GM21723 (cell line): Measurements from ENCODE around the gene SH3RF3.

Experiments
- ATAC-seq: cut with Tn5 transposase; IDR thresholded peaks from one replicate; pipeline ENCODE4 v1.9.1; 2021; ENCODE audit warnings: mild to moderate bottlenecking, moderate library complexity; ENCODE audit not compliant: unreplicated experiment

SH3RF3 gene

DNA sequence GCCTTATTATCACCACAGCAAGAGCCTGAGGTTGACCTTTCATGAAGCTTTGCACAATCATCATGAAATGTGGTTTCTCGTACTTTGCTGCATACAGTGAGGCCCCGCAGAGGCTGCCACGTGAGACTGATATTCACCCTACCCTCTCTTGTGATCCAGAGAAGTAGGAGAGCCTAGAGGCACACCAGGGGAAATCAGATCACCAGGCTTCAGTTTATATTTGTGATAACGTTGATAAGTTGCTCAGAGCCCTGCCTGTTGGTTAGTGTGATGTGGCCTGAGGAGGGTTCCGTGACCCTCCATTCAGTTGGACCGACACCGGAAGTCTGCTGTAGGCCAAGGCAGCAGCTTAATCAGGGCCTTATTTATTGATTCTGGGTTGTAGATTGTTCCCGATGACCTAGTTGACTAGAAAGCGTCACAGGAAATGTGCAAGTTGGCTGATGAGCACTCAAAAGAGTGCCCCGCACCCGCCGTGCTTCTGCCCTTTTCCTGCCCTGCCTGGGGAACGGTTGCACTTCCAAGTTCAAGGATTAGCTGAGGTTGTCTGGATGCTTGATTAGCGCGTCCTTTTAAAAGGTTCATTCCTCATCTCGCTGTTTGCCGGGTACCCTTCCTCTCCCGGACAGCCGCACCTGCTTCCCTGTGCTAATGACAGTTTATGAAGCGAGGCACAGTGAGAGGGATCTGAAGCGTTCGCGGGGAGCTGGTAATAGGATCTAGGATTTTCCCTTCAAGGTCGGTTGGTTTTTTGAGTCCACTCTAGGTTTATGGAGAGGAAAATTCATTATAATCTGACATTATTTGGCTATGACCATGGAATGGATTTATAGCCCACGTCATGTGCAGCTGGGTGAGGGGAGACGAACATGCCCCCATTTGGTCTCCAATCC is 146.4 kb downstream of the SH3RF3 start:
- no peak for ATAC-seq

DNA sequence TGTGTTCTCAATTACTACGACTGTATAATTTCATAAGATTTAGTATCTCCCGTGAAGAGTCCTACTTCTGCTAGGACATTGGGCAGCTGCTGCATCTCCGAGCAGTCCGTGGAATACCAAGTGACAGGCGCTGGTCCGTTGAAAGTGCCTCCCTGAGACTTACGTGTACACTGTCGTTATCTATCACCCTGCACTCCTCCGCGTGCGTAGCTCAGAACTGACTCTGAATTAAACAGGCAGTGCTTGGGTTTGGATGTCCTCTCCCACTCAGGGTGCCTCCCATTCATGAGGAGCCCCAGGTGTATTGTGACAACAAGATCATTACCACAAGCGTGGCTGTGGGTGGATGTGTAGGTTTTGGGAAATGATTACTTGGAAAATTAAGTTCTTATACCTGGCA is 148.4 kb downstream of the SH3RF3 start:
- no peak for ATAC-seq

DNA sequence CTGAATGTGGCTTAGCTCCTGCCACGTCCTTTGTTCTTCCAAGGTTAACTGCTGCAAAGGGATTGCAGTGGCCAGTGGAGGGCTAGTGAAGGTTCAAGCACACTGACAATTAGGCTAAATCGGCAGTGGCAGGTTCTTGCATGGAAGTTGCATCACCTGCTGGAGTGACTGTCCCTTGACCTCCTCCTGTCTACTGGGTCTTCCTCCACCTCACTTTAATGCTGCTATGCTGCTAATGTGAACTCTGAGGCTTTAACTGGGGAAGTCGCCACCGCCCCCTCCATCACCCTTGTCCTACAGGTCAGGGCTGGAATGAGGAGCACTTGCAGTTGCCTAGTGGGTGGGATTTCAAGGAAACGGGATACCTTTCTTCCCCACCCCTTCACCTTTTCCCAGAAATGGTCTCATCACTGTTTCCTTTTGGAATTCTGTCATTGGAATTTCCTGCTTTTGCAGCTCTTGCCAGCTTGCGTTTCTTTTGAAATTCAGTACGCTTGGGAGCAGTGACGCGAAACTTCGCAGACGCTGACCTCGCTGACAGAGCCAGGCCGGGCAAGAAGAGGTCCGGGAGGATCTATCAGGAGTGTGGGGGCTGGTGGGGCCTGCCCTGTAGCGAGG is 150.3 kb downstream of the SH3RF3 start:
- no peak for ATAC-seq

DNA sequence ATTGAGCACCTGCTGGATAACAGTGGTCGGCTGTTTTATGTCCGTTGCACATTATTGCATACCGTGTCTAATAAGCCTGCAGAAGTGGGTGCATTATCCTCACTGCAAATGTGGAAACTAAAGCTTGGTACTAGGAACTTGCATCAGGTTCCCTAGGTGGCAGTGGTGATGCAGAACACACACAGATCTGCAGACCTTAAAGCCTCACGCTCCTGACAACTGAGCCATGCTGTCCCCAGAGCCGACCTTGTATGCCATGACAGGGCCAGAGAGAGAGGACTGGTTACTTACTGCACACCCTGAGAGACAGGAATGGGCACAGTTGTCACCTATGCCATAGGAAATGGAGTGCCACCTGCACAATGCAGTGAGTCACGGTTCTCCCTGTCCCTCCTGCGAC is 151.8 kb downstream of the SH3RF3 start:
- no peak for ATAC-seq

DNA sequence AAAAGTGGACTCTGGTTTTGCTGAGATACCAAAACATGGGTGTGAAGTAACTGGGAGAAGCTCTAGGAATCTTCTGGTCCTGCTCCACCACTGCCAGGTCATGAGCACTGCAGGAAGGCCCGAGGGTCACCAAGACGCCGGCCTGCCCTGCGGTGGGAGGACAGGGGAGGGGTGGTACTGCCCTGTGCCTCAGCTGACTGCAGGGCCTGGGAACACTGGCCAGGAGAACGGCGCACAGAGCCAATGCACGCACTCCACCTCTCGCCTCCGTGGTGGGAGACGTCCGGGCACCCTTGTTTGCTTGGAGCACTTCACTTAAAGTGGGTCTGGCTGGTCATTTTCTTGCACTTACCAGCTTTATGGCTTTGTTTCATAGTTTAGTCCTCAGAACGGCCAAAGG is 153.4 kb downstream of the SH3RF3 start:
- ATAC-seq = no peak

DNA sequence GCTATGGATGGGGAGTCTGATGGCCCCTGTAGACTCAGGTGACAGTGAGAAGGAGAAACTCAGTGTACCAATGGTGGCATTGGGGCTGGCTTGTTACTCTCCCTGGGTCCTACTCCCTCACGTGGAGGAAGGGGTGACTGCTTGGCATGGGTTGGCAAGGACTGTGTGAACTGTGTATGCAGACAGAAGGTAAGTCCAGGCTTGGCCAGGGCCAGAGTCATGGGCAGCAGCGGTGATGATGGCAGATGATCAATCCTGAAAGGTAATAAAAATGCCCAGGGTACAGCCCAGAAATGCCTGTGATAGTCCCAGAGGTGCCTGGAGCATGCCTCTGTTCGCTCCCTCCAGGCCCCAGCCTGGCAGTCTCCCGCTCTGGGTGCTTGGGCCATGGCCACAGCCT is 153.9 kb downstream of the SH3RF3 start:
- ATAC-seq = no peak

DNA sequence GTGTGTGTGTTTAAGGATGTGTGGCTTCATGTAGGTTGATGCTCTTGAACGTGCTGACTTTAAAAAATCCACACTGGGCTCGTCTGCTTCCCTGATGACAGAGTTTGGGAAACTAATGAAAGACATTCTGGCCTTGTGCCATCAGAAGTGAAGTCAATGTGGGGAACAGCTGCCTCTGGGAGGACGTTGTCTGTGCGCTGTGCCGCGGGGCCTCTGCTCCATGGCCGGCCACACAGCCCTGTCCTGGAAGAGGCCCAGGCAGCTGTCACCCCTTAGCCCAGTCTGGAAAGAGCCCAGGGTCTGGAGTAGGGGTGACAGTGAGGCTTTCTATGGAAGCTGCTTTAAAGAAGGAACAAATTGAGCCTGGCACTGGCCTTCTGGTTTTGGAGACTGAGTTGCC is 155.8 kb downstream of the SH3RF3 start:
- no peak for ATAC-seq

DNA sequence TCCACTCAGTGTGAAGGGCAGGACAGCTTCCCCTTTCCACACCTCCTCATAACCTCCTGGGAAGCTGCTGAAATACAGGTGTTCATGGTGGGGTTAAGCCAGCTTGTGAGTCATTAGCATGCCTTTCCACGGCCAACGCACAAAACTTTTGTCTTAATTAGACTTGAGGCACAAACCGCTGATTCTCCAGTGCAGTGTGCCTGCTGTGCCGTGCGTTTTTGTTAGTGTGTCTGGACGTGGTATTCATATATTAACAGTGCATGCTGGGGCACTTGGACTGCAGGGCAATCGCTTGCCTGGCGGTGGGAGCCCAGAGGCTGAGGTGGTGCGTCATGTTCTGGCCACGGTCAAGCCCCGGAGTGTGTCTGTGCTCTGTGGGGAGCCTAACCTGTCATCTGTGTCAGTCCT is 156.2 kb downstream of the SH3RF3 start:
- ATAC-seq = no peak

DNA sequence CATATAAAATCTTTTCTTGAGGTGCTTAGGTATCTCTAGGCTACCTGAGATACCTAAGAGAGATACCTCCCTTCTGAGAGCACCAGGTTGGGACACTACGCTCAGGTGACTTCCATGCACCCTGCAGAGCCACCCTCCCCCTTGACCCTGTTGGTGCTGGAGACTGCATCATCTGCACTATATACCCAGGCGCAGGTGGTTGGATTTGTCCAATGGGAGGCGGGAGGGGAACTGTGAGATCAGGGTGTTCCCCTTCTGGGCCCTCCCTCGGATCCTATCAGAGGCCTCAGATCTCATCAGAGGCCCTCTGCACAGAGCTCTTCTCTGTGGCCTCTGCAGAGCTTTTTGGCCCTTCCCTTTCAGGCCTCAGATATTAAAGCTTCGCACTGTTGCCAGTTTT is 158.4 kb downstream of the SH3RF3 start:
- ATAC-seq = no peak

DNA sequence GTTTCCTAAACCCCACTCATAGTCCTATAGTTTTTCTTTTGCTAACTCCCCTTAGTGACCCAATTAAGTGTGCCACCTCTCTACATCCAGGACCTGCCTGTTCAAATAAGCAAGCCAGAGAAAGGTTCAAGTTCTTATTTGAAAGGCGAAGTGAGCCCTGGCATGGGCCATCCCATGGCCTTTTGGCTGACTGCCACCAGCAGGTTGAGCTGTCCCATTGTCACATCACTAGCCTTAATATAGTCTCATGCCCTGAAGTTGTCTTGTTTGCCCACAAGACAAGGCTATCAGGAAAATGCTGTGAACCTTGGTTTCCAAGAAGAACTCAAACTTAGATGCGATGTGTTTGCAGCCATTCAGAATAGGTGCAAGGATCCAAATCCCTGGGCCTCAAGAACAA is 158.8 kb downstream of the SH3RF3 start:
- no peak for ATAC-seq

DNA sequence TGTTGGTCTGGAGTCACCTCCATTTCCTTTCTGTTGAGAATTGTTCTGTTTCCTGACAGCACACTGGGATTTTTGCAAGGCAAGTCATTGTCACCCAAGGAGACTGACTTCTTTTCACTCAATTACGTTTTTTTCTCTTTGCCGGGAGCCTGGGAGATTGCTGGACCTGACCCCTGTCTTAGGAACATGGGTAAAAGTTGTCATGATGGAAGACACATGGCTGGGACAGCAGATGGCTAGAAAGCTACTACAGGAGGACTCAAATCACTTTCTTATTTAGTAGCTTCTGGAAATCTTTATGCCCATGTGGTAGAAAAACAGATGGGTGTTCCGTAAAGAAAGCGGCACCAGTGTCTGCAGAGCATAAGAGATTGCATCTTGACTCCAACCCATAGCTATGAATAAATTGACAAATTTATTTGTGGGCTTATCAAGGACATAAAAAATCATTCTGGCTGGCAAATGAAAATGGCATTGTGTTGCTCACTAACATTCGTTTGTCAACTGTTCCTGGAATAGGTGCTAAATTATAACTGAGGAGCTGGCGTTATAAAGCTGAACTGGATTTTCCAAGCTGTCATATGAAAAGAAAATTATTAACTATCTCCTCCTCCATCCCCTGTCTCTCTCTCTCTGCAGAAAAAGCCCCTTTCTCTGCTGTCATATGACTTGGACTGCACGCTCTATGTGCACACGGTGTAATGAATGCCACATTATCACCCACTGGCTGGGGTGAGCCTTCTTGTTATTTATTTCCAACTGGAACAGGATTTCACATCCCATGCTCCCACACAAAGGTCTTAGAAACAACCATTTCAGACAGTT is 159.8 kb downstream of the SH3RF3 start:
- ATAC-seq = no peak

DNA sequence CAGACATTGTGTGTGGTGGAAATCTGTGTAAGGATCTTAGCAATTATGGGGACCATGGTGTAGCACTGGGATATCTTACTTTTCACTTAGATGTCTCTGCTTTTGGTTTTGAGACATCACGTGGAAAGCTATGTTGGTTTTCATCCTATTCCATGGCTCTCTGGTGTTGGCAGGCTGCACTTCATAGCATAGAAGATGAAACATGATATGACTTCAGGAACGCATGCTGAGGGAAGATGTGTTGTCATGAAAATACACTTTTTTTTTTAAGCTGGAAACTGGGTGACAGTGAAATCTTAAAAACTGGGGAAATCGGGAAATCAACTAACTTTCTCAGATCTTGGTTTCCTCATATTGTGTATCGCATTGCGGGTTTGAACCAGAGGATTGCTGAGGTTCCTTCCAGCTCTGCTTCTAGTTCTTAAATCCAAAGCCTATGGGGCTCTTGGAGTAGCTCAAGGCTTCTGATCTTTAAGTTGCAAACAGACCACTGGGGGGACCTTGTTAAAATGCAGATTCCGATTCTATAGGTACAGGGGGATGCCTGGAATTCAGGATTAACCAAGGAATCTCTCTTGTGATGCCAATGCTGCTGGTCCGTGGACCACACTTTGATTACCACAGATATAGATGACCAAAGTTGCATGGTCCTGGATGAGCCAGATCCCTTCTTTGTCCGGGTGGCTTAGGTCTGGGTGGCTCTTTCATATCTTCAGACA is 160.7 kb downstream of the SH3RF3 start:
- ATAC-seq = no peak

DNA sequence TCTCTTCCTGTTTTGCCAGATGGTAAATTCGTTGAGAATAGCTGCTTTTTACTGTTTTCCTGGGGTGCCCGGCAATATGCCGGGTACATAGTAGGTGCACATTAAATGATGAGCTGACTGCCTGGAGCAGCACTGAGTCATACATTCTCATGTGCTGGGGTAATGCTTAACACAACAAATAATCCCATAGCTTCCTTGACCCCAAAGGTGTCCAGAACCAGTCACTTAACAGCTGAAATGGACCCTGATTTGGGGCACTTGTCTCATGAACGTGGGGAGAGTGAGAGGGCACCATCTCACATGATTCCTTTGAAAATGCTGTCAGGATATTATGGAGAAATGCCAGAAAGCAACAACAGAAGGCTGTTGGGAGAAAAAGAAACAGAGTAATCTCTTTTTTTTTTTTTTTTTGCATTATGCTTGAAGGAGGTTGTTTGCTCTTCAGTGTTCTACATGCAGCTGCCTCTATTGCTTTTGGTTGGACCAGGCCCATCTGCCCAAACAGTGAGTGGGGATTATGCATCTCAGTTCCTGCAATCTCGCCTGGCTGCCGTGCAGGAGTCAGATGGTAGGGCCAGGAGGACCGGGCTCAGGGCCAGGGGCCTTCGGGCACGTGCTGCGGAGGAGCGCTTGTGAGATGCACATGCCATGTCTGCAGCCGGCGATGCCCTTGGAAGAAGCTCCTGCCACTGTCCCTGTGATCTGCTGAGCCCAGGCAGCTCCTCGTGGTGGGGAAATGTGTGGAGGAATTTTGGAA is 162.1 kb downstream of the SH3RF3 start:
- ATAC-seq = no peak

DNA sequence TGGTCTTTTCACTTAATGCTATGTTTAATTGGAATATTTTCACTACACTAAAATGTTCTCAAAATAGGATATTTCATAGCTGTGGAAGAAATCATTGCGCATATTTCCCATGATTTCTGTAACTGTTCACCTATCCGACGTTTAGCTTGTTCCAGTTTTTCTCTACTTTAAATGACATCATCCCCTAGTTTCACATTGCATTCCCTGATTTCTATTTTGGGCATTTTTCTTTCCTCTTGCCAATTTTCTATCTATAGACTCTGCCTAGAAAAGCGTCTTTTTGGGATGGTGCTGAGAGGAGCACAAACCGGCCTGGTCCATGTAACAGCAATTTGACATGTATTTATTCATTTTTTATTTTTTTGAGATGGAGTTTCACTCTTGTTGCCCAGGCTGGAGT is 163.4 kb downstream of the SH3RF3 start:
- no peak for ATAC-seq

DNA sequence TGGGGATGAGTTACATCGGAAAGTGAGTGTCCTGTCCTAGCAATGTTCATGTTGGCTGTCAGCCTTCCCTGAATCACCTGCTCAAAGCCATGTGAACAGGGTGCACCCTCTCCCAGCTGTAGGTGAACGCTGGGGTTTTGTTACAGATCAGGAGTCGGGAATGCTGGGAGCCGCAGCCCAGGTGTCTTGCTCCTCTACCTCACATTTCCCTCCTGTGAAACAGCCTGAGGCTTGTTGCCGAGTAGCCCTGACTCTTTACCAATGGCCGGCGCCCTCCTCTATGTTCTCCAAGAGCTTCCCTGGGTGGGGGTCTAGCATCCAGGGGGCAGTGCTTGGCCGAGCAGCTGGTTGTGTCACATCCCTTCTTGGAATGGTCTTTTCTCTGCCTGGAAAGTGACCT is 164.7 kb downstream of the SH3RF3 start:
- no peak for ATAC-seq

DNA sequence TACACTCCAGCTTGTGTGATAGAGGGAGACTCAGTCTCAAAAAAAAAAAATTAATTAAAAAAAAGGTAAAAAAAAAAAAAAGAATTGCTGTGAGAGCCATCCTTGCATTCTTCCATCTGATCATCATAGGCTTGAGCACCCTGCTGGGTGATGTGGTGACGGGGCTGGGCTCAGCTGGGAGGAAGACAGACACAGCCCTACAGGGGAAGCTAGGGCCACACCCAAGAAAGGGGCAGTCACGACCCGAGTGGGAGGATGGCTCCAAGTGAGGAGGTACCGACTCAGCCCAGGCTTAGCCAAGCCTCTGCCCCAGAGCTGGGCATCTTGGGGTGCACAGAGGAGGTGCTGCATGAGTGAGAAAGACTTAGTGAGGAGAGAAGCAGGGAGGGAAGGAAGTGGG is 165.5 kb downstream of the SH3RF3 start:
- ATAC-seq = no peak

DNA sequence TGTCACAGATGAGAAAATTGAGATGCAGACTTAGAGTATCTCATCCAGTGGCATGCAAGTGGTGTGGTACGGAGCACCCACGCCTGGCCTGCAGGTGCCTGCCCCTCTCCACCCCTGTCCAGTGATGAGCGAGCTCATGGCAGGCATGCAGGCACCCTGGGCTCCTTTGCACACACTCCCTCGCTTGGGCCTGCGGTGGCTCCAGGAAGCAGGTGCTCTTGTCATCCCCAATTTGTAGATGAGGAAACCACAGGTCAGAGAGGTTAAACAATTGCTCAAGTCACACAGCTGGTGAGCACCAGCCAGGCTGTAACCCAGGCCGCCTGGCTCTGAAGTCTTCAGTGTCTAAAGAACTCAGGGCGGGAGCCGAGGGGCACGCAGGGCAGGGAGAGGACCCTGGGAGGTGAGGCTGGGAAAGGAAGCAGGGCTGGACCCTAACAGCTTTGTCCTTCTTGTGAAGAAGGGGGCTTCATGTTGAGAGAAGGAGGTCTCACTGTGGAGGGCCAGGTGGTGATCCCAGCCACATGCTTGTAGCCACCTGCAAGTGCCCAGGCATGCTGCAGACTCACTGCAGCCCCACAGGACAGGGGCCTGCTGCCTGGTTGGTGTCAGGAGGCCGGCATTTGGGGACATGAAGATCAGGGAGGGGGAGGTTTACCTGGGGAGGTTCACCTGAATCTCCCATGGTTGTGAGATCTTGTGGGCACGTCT is 166.2 kb downstream of the SH3RF3 start:
- no peak for ATAC-seq

DNA sequence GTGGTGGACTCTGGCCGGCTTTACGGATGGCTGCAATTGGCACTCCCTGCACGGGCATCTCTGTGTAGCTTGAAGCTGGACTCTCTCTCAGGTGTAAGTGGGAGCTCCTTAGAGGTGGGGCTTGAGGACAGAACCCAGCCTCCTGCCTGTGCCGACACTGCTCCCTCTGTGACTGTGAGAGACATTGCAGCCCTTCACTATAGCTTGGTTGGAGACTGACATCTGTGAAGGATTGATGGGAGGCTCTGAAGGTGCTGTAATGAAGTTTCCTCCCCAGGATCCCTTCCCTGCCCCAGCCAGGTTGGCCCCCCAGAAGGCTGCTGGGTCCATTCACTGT is 166.7 kb downstream of the SH3RF3 start:
- no peak for ATAC-seq

DNA sequence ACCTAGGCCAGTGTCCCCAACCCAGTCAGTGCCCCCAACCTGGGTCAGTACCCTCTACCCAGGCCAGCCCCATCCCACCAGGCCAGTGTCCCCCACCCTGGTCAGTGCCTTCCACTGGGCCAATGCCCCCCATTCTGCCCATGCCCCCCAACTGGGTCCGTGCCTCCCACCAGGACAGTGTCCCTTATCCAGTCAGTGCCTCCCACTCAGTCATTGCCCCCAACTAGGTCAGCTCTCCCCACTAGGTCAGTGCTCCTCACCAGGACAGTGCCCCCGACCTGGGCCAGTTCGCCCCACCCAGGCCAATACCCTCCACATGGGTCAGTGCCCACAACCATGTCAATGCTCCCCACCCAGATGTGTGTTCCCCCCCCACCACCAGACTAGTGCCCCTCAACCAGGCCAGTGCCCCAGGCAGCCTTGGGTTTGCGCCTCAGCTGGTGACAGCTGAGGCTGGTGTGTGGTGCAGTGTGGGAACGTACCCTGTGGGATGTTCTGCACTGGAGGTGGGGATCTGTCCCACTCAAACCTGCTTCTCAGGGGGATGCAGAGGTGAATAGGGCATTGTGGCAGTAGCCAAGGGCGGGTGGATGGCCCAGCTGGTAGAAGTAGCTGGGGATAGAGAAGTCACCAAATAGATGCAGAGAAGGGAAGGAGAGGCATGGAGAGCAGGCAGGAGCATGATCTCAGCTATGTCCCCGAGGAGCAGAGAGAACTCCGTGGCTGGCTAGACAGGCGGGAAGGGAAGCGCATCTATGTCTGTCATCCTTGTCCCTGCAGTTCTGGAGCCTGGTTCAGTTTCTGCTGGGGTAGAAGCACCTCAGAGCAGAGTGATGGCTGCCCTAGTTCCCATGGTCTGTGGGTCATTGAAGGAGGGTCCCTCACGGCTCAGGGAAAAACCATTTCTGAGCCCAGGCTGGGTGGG is 168.8 kb downstream of the SH3RF3 start:
- ATAC-seq = no peak
